ENCODE results near the gene ACVRL1.

The ACVRL1 gene

GRCh38 chr12:51917746-51918453 is 10.6 kb downstream of the ACVRL1 start:
- DNase-seq, result no peak

- no peak for DNase-seq
Observed at GRCh38 chr12:51920046-51920445, 12.7 kb downstream of the ACVRL1 start.

- no peak for DNase-seq
Observed at GRCh38 chr12:51921017-51921725, 13.9 kb downstream of the ACVRL1 start.

GRCh38 chr12:51922146-51922545 is 14.8 kb downstream of the ACVRL1 start:
- DNase-seq, result no peak

GRCh38 chr12:51922762-51923505 is 15.6 kb downstream of the ACVRL1 start:
- DNase-seq, result no peak

- peak; percentile 59 for DNase-seq
Observed at GRCh38 chr12:51923506-51924365, 16.4 kb downstream of the ACVRL1 start.

GRCh38 chr12:51924551-51925319 is 17.4 kb downstream of the ACVRL1 start:
- DNase-seq, result no peak

GRCh38 chr12:51925346-51926063 is 18.2 kb downstream of the ACVRL1 start:
- DNase-seq, result no peak

- DNase-seq, result no peak
Observed at GRCh38 chr12:51926064-51926632, 18.8 kb downstream of the ACVRL1 start.

- DNase-seq, result peak; percentile 55
Observed at GRCh38 chr12:51926718-51927117, 19.4 kb downstream of the ACVRL1 start.

GRCh38 chr12:51932218-51933076 is 25.1 kb downstream of the ACVRL1 start:
- DNase-seq, result no peak

- DNase-seq, result no peak
Observed at GRCh38 chr12:51934080-51934479, 26.8 kb downstream of the ACVRL1 start.

GRCh38 chr12:51937926-51938325 is 30.6 kb downstream of the ACVRL1 start:
- no peak for DNase-seq

GRCh38 chr12:51938726-51939125 is 31.4 kb downstream of the ACVRL1 start:
- no peak for DNase-seq

- no peak for DNase-seq
Observed at GRCh38 chr12:51941011-51941581, 33.8 kb downstream of the ACVRL1 start.

GRCh38 chr12:51941604-51942003 is 34.3 kb downstream of the ACVRL1 start:
- no peak for DNase-seq

GRCh38 chr12:51942056-51942455 is 34.8 kb downstream of the ACVRL1 start:
- DNase-seq, result no peak

- DNase-seq, result no peak
Observed at GRCh38 chr12:51942501-51943000, 35.2 kb downstream of the ACVRL1 start.

GRCh38 chr12:51943346-51943745 is 36.0 kb downstream of the ACVRL1 start:
- no peak for DNase-seq
